ENCODE measurements around the gene VPS33A.

The VPS33A gene

DNA sequence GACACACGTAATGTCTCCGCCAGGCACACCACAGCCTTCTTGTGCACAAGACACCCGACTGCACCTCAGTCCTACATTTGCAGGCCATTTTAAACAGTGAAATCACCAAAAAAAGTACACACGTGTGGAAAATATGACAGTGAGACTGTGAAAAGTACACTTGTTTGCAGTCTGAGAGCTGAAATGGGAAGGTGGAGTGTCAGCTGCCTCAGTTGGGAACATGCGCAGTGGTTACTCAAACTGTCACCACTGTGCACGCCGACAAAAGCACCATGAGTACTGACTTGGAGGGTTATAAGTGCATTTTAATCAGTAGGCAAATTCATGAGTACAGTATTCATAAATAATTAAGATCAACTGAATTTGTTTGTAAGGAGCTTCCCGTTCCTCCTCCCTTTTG is 15.8 kb downstream of the VPS33A start:
- DNase-seq (ENCODE audit: low read depth in 2 of 2): no peak

GRCh38 chr12:122250047-122250446 is 16.2 kb downstream of the VPS33A start:
- DNase-seq (ENCODE audit: low read depth in 2 of 2): no peak

DNA sequence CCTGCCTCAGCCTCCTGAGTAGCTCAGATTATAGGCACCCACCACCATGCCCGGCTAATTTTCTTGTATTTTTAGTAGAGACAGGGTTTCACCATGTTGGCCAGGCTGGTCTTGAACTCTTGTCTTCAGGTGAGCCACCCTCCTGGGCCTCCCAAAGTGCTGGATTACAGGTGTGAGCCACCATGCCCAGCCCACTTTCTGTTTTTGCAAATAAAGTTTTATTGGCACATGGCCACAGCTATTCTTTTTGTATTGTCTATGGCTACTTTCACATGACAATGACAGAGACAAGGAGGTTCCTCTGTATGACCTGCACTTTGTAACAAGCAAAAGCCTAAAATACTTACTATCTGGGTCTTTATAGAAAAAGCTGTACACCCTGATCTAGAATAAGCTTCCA is 20.7 kb downstream of the VPS33A start:
- DNase-seq (ENCODE audit: low read depth in 2 of 2): no peak

- no peak for DNase-seq (ENCODE audit: low read depth in 2 of 2)
Observed at GRCh38 chr12:122244565-122245371, 21.5 kb downstream of the VPS33A start.

DNA sequence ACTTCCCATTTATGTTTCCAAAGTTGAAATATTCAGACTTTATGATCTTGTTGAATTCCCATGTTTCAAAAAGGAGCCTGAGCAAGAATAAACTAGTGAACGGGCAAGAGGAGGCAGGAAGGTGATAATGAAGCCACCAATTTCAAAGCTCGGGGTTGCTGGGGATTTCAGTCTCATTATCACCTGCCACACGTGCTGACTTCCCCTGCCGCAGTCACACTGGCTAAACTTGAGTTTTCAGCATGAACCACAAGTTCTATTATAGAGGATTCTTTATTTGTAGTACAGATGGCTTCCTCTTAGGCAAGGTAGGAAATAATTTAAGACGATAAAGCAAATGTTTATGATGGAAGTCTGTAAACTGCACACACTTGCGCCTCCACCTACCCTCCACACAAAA is 22.3 kb downstream of the VPS33A start:
- DNase-seq (ENCODE audit: low read depth in 2 of 2): no peak

DNA sequence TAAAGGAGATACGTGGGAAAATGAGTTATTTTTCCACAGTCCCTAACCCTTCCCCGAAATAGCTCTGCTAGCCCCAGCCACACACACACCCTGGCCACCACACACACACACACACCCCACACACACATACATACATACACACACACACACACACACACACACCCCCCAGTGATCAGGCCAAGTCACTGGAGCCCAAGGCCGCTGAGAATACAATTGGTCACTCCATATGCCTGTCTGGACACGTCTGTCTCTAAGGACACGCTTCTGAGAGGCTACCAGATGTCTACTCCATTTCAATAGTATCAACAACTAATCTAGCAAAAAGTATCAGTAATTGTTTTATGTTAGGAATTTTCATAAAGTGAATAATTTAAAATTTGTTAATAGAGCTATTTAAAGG is 27.4 kb downstream of the VPS33A start:
- DNase-seq (ENCODE audit: low read depth in 2 of 2): no peak

- no peak for DNase-seq (ENCODE audit: low read depth in 2 of 2)
Observed at GRCh38 chr12:122235741-122236140, 30.6 kb downstream of the VPS33A start.

DNA sequence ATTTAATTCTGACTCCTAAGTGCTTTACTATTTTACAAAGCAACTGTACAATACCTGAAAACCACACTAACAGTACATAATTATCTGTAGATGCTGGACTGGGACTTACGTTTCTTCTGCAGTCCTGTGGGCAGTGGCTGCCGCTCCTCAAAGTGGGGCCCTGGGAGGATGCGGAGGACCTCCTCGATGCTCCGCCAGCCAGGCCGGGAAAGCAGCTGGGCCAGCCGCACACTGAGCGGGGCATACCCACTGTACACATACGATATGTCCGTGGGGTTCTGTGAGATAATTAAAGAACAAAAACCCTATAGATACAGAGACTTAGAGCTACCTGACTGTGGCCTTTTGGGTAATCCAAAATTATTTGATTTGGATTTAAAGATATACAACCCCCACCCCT is 33.6 kb downstream of the VPS33A start:
- DNase-seq (ENCODE audit: low read depth in 2 of 2): no peak

DNA sequence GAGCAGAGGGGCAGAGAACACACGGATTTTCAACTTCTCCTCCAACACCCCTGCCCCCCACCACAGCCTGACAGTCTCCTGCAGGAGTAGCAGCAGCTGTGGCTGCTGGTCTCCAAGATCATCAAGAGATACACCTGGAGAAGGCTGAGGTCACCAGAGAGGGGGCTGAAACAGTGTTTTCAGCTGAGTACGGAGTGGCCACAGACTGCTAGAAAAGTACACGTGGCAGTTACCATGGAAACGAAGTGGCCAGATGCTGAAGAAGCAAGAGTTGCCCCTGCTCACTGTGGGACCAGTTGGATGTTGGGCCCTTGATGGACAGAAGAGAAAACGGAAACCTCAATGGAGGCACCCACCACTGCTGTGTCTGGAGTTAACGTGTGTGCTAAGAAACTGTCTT is 35.5 kb downstream of the VPS33A start:
- DNase-seq (ENCODE audit: low read depth in 2 of 2): no peak

GRCh38 chr12:122228092-122228491 is 38.2 kb downstream of the VPS33A start:
- no peak for DNase-seq (ENCODE audit: low read depth in 2 of 2)

DNA sequence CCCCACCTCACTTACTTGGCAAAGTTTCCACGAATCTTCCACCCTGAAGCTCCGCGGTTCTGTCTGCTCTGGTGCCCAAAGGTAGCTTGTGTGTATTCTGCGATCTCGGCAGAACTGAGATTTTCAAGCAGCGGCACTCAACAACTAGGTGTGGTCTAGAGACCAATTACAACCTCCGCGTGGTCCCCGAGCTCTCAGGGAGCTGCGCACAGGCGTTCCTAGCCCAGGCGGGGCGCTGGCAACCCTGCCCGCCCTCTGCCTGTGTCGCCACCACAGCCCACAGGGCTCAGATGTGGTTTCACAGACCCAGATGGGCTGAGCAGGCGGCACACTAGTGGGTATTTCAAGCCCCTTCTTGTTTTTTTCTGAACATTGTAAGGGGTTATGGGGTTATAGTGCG is 39.0 kb downstream of the VPS33A start:
- DNase-seq (ENCODE audit: low read depth in 2 of 2): peak in 1 of 2 donors; percentile 38

- DNase-seq (ENCODE audit: low read depth in 2 of 2): no peak
Observed at GRCh38 chr12:122226366-122227125, 39.7 kb downstream of the VPS33A start.

GRCh38 chr12:122225683-122226365 is 40.5 kb downstream of the VPS33A start, which contains the start of gene DIABLO:
TSS of gene DIABLO (minus strand) at chr12:122226052. CDS start at chr12:122226014, 38 bp downstream.
- peak; percentile 99 to 100 for DNase-seq (ENCODE audit: low read depth in 2 of 2)

DNA sequence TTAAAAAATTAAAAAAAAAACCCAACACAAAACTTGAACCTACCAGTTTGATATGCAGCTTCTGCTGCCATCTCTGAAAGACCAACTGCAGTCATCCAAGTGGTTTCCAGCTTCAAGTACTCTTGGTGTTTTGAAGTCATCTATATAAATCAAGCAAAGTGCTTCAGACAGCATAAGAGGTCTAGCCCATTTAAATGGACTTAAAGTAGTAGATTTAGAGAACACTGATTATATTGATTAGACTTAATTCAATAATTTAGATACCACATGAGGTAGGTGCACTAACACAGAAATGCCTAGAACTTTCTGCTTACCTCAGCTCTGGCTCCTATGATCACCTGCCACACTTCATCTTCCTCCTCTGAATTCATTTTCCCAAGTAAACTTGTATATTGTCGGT is 49.8 kb downstream of the VPS33A start:
- DNase-seq (ENCODE audit: low read depth in 2 of 2): no peak

GRCh38 chr12:122215771-122216170 is 50.5 kb downstream of the VPS33A start:
- DNase-seq (ENCODE audit: low read depth in 2 of 2): no peak

DNA sequence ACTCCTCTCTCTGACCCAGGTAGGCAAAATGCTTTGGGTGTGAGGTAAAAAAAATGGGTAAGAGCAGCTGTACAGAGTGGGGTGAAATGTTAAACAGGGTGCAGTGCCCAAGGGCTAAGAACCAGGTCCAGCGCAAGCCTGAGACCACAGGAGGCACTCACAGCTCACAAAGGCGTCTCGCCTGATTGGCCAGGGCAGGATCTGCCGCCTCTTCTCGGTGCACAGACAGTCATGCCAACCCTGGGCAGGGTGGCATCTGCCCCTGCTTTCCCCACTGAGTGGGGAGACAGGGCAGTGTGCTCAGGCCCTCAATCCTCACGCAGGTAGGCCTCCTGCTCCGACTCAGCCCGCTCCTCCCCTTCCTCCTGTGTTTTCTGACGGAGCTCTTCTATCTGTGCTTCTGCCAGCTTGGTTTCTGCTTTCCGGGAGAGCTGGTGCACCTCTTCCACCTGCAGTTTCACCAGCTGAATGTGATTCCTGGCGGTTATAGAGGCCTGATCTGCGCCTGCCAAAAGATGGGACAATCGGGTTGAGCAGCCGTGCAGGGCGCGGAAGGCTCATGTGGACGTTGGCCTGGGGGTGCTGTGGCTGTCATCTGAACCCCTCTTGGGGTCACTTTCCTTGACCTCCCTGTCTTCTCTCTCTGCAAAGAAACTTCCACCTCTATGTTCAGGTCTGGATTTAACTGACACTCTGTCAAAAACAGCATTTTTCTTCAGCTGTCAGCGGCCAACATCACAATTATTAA is 58.0 kb downstream of the VPS33A start:
- no peak for DNase-seq (ENCODE audit: low read depth in 2 of 2)

DNA sequence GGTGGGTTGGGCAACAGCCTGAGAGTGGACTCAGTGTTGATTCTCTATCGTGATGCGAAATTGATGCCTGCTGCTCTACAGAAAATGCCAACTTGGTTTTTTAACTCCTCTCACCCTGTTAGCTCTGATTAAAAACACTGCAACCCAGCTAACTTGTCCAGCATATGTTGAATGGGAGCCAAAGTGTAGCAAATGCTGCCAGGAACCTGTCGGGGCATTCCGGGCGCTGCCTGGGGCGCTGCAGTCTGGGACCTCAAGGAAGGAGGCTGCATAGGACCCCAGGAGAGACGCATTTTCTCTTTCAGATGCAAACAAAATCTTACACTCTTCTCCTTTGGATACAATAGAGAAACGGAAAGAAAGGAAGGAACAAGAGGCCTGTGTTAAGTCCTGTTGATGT is 58.9 kb downstream of the VPS33A start:
- no peak for DNase-seq (ENCODE audit: low read depth in 2 of 2)

DNA sequence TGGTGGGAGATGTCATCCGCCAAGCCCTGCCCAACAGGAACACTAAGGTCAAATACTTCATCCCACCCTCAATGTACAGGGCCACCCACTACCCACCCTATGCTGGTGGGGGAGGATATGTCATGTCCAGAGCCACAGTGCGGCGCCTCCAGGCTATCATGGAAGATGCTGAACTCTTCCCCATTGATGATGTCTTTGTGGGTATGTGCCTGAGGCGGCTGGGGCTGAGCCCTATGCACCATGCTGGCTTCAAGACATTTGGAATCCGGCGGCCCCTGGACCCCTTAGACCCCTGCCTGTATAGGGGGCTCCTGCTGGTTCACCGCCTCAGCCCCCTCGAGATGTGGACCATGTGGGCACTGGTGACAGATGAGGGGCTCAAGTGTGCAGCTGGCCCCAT is 59.3 kb downstream of the VPS33A start:
- no peak for DNase-seq (ENCODE audit: low read depth in 2 of 2)

- no peak for DNase-seq (ENCODE audit: low read depth in 2 of 2)
Observed at GRCh38 chr12:122206111-122206881, 60.0 kb downstream of the VPS33A start.

GRCh38 chr12:122205053-122205925 is 61.0 kb downstream of the VPS33A start:
- no peak for DNase-seq (ENCODE audit: low read depth in 2 of 2)
